Panc1 (cell line): Measurements from ENCODE around the gene STX5. TPM values are rescaled to one million over a fixed set of nuclear protein-coding genes. Genes with fewer than 3 reads are reported as not detected.

Experiments
- ATAC-seq: fragments of 200-7000 bp; cut with Tn5 transposase; 2 replicates; pipeline ENCODE4 v1.9.1; 2020; ENCODE audit warnings: mild to moderate bottlenecking, moderate library complexity
- BruUV-seq: library from RNA; stranded (reverse); fragments of 400-500 nt; replicated peaks from 2 replicates; lab custom pipeline; 2021; lab: Mats Ljungman, UMichigan
- CTCF ChIA-PET: fragments of 300-600 bp; sonication (Branson Sonifier 250); formaldehyde crosslinking; loops from one replicate; lab custom pipeline; 2022; ENCODE audit warnings: antibody characterized with exemption; lab: Charles Lee
- POLR2A ChIA-PET: fragments of 300-600 bp; sonication (Branson Sonifier 250); formaldehyde crosslinking; loops from one replicate; lab custom pipeline; 2022; ENCODE audit warnings: antibody characterized with exemption; lab: Charles Lee
- DNase-seq: peaks from one replicate; pipeline ENCODE4 v3.0.0-alpha.2; 2010; ENCODE audit warnings: low read depth, low spot score
- H3K27ac ChIP-seq: 2 replicates; pipeline ENCODE4 v1.5.1; 2011; ENCODE audit warnings: mild to moderate bottlenecking, low read length, inconsistent platforms
- H3K27me3 ChIP-seq: fragments of 200-500 bp; sonication (Bioruptor generic); 2 replicates; pipeline ENCODE4 v1.6.0; 2014; ENCODE audit warnings: low read length, inconsistent platforms; ENCODE audit not compliant: control insufficient read depth, insufficient read depth
- H3K36me3 ChIP-seq: fragments of 200-500 bp; sonication (Bioruptor generic); 2 replicates; pipeline ENCODE4 v1.5.1; 2014; ENCODE audit warnings: inconsistent platforms, mild to moderate bottlenecking, low read length, moderate library complexity; ENCODE audit not compliant: control insufficient read depth, insufficient read depth
- H3K4me1 ChIP-seq: 2 replicates; pipeline ENCODE4 v1.5.1; 2011; ENCODE audit warnings: inconsistent platforms, mild to moderate bottlenecking, low read length, moderate library complexity; ENCODE audit not compliant: control insufficient read depth, insufficient read depth
- H3K4me3 ChIP-seq, 2 experiments: 2 replicates each; pipeline ENCODE4 v1.5.1; 2011 to 2012; ENCODE audit warnings: low read depth in 2 of 2, low read length in 2 of 2, mild to moderate bottlenecking in 2 of 2, inconsistent platforms in 1 of 2, moderate library complexity in 1 of 2
- H3K9me3 ChIP-seq: fragments of 200-500 bp; sonication (Bioruptor generic); 2 replicates; pipeline ENCODE4 v1.5.1; 2014; ENCODE audit warnings: low read depth, mild to moderate bottlenecking, inconsistent platforms, low read length, moderate library complexity; ENCODE audit not compliant: control insufficient read depth, insufficient read depth
- CTCF ChIP-seq: fragments of 450-650 bp; IDR thresholded peaks from 2 replicates; pipeline ENCODE4 v1.5.1; 2017; ENCODE audit warnings: mild to moderate bottlenecking
- POLR2AphosphoS5 ChIP-seq: IDR thresholded peaks from 2 replicates; pipeline ENCODE4 v1.6.1; 2012; ENCODE audit warnings: mild to moderate bottlenecking, low read depth, low read length, moderate library complexity
- SIN3A ChIP-seq: IDR thresholded peaks from 2 replicates; pipeline ENCODE4 v1.6.1; 2012; ENCODE audit warnings: low read depth, mild to moderate bottlenecking, low read length, moderate library complexity, borderline replicate concordance; ENCODE audit not compliant: insufficient read depth
- TCF7L2 ChIP-seq: IDR thresholded peaks from 2 replicates; pipeline ENCODE4 v1.6.1; 2011; ENCODE audit warnings: mild to moderate bottlenecking, low read depth, low read length, inconsistent platforms
- in situ Hi-C: cut with HindIII; loops from 2 replicates; pipeline ENCODE4 v1.10.0; 2016; ENCODE audit warnings: low sequenced_read_pairs, low pct_unique_long_range_greater_than_20kb
- intact Hi-C: fragments of 100-400 bp; cut with micrococcal nuclease; formaldehyde crosslinking; loops from one replicate; pipeline ENCODE4 v1.10.0; 2022; ENCODE audit not compliant: unreplicated experiment
- total RNA-seq: library from RNA; stranded (reverse); gene quantifications from one replicate; pipeline ENCODE4 v1.2.1, GENCODE V29; 2021; ENCODE audit not compliant: unreplicated experiment
- TF ChIP-seq, protein P1 (sequence below), 2 experiments: IDR thresholded peaks; 2 replicates each; pipeline ENCODE4 v1.6.1; 2011 to 2012; ENCODE audit warnings: low read depth in 2 of 2, control low read depth in 1 of 2, low read length in 1 of 2, mild to moderate bottlenecking in 1 of 2, moderate library complexity in 1 of 2; ENCODE audit not compliant: insufficient read depth in 1 of 2

STX5 gene
- total RNA-seq, 1 experiment from 2014 or later = 31.4 TPM

GRCh38 chr11:62817129-62817528, 14.7 kb downstream of the STX5 start:
- Histone ChIP-seq H3K4me1 (no peaks in the 10 kb centered on the region), H3K4me3 (no peak overlapping the region), H3K36me3 (no peaks in the 10 kb centered on the region), H3K27ac (no peak overlapping the region), H3K9me3 (no peaks in the 10 kb centered on the region), H3K27me3 (no peaks in the 10 kb centered on the region)
- ATAC-seq (no peak), DNase-seq (no peak)
- POLR2A ChIA-PET = interaction anchor here (0.7 kb wide), 1 partner anchor 15 kb away, joined by 11 read pairs; the partner anchor contains the start of gene TEX54
- intact Hi-C loops (no loop called here), in situ Hi-C loops (no loop called here)
- CTCF ChIA-PET = no interaction called here
- TSS peak; percentile 31 for BruUV-seq
- no peak for TF ChIP-seq CTCF
- TF ChIP-seq SIN3A = no peak
- no peak for TF ChIP-seq POLR2AphosphoS5
- no peak for TF ChIP-seq TCF7L2
- TF ChIP-seq, protein P1, sequence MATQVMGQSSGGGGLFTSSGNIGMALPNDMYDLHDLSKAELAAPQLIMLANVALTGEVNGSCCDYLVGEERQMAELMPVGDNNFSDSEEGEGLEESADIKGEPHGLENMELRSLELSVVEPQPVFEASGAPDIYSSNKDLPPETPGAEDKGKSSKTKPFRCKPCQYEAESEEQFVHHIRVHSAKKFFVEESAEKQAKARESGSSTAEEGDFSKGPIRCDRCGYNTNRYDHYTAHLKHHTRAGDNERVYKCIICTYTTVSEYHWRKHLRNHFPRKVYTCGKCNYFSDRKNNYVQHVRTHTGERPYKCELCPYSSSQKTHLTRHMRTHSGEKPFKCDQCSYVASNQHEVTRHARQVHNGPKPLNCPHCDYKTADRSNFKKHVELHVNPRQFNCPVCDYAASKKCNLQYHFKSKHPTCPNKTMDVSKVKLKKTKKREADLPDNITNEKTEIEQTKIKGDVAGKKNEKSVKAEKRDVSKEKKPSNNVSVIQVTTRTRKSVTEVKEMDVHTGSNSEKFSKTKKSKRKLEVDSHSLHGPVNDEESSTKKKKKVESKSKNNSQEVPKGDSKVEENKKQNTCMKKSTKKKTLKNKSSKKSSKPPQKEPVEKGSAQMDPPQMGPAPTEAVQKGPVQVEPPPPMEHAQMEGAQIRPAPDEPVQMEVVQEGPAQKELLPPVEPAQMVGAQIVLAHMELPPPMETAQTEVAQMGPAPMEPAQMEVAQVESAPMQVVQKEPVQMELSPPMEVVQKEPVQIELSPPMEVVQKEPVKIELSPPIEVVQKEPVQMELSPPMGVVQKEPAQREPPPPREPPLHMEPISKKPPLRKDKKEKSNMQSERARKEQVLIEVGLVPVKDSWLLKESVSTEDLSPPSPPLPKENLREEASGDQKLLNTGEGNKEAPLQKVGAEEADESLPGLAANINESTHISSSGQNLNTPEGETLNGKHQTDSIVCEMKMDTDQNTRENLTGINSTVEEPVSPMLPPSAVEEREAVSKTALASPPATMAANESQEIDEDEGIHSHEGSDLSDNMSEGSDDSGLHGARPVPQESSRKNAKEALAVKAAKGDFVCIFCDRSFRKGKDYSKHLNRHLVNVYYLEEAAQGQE (IDR thresholded peaks at IDR 0.05; ENCODE audit: insufficient read depth in 1 of 2, low read depth in 2 of 2, low read length in 1 of 2) = no peak

- no peaks in the 10 kb centered on the region for H3K9me3 ChIP-seq
Observed at GRCh38 chr11:62816557-62816956, 15.3 kb downstream of the STX5 start.

DNA sequence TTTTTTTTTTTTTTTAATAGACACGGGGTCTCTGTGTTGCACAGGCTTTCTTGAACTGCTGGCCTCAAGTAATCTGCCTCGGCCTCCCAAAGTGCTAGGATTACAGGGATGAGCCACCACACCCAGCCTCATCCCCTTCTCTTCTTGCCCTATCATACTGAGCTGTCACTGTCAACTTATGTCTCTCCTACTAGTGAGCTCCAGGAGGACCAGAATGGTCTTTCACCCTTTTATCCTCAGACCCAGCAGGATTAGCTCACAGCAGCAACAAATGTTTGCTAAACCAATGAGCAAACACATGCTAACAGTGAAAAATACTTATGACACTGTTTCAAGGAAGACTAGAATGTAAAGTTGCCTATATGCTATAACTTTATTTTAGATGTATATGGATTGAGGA, 20.2 kb downstream of the STX5 start:
- no peak for DNase-seq
- Histone ChIP-seq H3K36me3 (no peaks in the 10 kb centered on the region), H3K4me3 (no peak overlapping the region), H3K4me1 (no peaks in the 10 kb centered on the region; the same call in 1 of the 2 replicates), H3K27ac (no peak overlapping the region), H3K9me3 (no peaks in the 10 kb centered on the region), H3K27me3 (no peaks in the 10 kb centered on the region)
- no peak for ATAC-seq
- TF ChIP-seq TCF7L2 (no peak), CTCF (no peak), POLR2AphosphoS5 (no peak), SIN3A (no peak)
- TF ChIP-seq, protein P1 (IDR thresholded peaks at IDR 0.05; ENCODE audit: insufficient read depth in 1 of 2, low read depth in 2 of 2, low read length in 1 of 2) = no peak
- ChIA-PET POLR2A (interaction anchor here (0.7 kb wide), 3 partner anchors 10 to 29 kb away, joined by 3 to 6 read pairs (median 4); no protein-coding TSS in a partner anchor), CTCF (no interaction called here)
- no TSS peak for BruUV-seq
- in situ Hi-C loops (no loop called here), intact Hi-C loops (no loop called here)

More at GRCh38 chr11:62816557-62816956, 15.3 kb downstream of the STX5 start:
- Histone ChIP-seq H3K27me3 (no peaks in the 10 kb centered on the region), H3K36me3 (no peaks in the 10 kb centered on the region), H3K4me1 (no peaks in the 10 kb centered on the region), H3K4me3 (no peak overlapping the region), H3K27ac (no peak overlapping the region)
- CTCF ChIA-PET = no interaction called here
- ATAC-seq (no peak), DNase-seq (no peak)
- in situ Hi-C loops = no loop called here
- BruUV-seq = no TSS peak
- POLR2A ChIA-PET = interaction anchor here (0.7 kb wide), 1 partner anchor 16 kb away, joined by 11 read pairs; the partner anchor contains the start of gene TEX54
- intact Hi-C loops = no loop called here
- TF ChIP-seq TCF7L2 = no peak
- no peak for TF ChIP-seq SIN3A
